ENCODE measurements around the gene NUP50. TPM values are rescaled to one million over a fixed set of nuclear protein-coding genes. Genes with fewer than 3 reads are reported as not detected.

The NUP50 gene
- total and polyA plus RNA-seq, 2 donors (not counting 1 experiment from before 2014, with no cell fraction given): 17.4 to 29.2 TPM

GRCh38 chr22:45181240-45181639 is 17.5 kb downstream of the NUP50 start:
- H4K20me1 ChIP-seq (ENCODE audit: control insufficient read depth, extremely low read depth, insufficient read depth, low read length): no peaks in the 10 kb centered on the region
- H3K4me2 ChIP-seq (ENCODE audit: extremely low read depth, insufficient read depth, low read length): no peak overlapping the region
- no peaks in the 10 kb centered on the region for H3K4me1 ChIP-seq (ENCODE audit: control insufficient read depth, extremely low read depth, insufficient read depth, low read length)
- no peak for DNase-seq (ENCODE audit: low read depth in 2 of 2)
- no peak overlapping the region for H3K4me3 ChIP-seq (replicated peaks in 1 of 4; ENCODE audit: control extremely low read depth in 1 of 4, insufficient read depth in 1 of 4, low read depth in 3 of 4, low read length in 4 of 4)
- no peak overlapping the region for H3K9ac ChIP-seq (ENCODE audit: insufficient read depth, low read length)
- no peak overlapping the region for H3K27ac ChIP-seq (ENCODE audit: insufficient read depth, low read length)
- H3K27me3 ChIP-seq (ENCODE audit: control insufficient read depth, insufficient read depth, low read length): no peaks in the 10 kb centered on the region
- peaks cover 15% of the 10 kb centered on the region for H3K36me3 ChIP-seq (ENCODE audit: control insufficient read depth, insufficient read depth, low read length)
- H2AFZ ChIP-seq (ENCODE audit: low read length): no peak overlapping the region
- H3K9me3 ChIP-seq (ENCODE audit: control insufficient read depth, insufficient read depth, low read depth, low read length): no peaks in the 10 kb centered on the region
- peaks cover 25% of the 10 kb centered on the region for H3K79me2 ChIP-seq (ENCODE audit: control insufficient read depth, insufficient read depth, low read length)
- TF ChIP-seq CTCF (conservative IDR thresholded peaks at IDR 0.05 in 1 of 2, IDR thresholded peaks at IDR 0.05 in 1 of 2; ENCODE audit: low read depth in 1 of 2, low read length in 2 of 2) (no peak), EZH2 (IDR thresholded peaks at IDR 0.05; ENCODE audit: low read length, missing control alignments) (no peak)

GRCh38 chr22:45181766-45182165 is 18.0 kb downstream of the NUP50 start:
- Histone ChIP-seq H2AFZ (ENCODE audit: low read length) (no peak overlapping the region), H3K27me3 (ENCODE audit: control insufficient read depth, insufficient read depth, low read length) (no peaks in the 10 kb centered on the region), H3K36me3 (ENCODE audit: control insufficient read depth, insufficient read depth, low read length) (peaks cover 14% of the 10 kb centered on the region), H3K9me3 (ENCODE audit: control insufficient read depth, insufficient read depth, low read depth, low read length) (no peaks in the 10 kb centered on the region), H4K20me1 (ENCODE audit: control insufficient read depth, extremely low read depth, insufficient read depth, low read length) (no peaks in the 10 kb centered on the region), H3K4me1 (ENCODE audit: control insufficient read depth, extremely low read depth, insufficient read depth, low read length) (no peaks in the 10 kb centered on the region), H3K4me3 (replicated peaks in 1 of 4; ENCODE audit: control extremely low read depth in 1 of 4, insufficient read depth in 1 of 4, low read depth in 3 of 4, low read length in 4 of 4) (no peak overlapping the region), H3K27ac (ENCODE audit: insufficient read depth, low read length) (no peak overlapping the region), H3K9ac (ENCODE audit: insufficient read depth, low read length) (no peak overlapping the region), H3K4me2 (ENCODE audit: extremely low read depth, insufficient read depth, low read length) (no peak overlapping the region), H3K79me2 (ENCODE audit: control insufficient read depth, insufficient read depth, low read length) (peaks cover 23% of the 10 kb centered on the region)
- peak in 1 of 2 donors; percentile 46 for DNase-seq (ENCODE audit: low read depth in 2 of 2)
- TF ChIP-seq EZH2 (IDR thresholded peaks at IDR 0.05; ENCODE audit: low read length, missing control alignments): no peak
- TF ChIP-seq CTCF (conservative IDR thresholded peaks at IDR 0.05 in 1 of 2, IDR thresholded peaks at IDR 0.05 in 1 of 2; ENCODE audit: low read depth in 1 of 2, low read length in 2 of 2): no peak

DNA sequence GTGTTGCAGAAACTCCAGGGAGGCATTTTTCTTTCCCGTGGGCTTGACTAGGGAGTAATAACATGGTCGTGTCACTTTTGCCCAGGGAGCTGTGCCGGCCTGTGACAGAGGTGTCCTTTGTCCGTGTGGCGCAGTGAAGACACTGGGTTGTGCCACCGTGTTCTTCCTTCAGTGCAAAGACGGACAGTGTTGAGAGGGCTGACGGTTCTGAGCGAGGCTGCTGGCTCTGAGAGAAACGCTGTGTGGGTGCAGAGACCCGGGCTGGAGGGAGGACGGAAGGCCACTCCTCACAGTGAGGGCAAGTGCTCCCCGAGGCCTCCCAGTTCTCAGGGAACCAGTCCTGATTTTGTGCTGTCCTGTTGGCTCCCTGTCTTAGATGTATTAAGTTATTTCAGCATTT is 20.2 kb downstream of the NUP50 start:
- H3K36me3 ChIP-seq (ENCODE audit: control insufficient read depth, insufficient read depth, low read length): peaks cover 11% of the 10 kb centered on the region
- no peaks in the 10 kb centered on the region for H3K4me1 ChIP-seq (ENCODE audit: control insufficient read depth, extremely low read depth, insufficient read depth, low read length)

More for the DNA sequence above, 20.2 kb downstream of the NUP50 start:
- DNase-seq (ENCODE audit: low read depth in 2 of 2): no peak
- Histone ChIP-seq H3K79me2 (ENCODE audit: control insufficient read depth, insufficient read depth, low read length) (peaks cover 14% of the 10 kb centered on the region), H3K9me3 (ENCODE audit: control insufficient read depth, insufficient read depth, low read depth, low read length) (no peaks in the 10 kb centered on the region), H3K27me3 (ENCODE audit: control insufficient read depth, insufficient read depth, low read length) (no peaks in the 10 kb centered on the region), H4K20me1 (ENCODE audit: control insufficient read depth, extremely low read depth, insufficient read depth, low read length) (no peaks in the 10 kb centered on the region), H3K9ac (ENCODE audit: insufficient read depth, low read length) (no peak overlapping the region), H2AFZ (ENCODE audit: low read length) (no peak overlapping the region), H3K4me2 (ENCODE audit: extremely low read depth, insufficient read depth, low read length) (no peak overlapping the region), H3K4me3 (replicated peaks in 1 of 4; ENCODE audit: control extremely low read depth in 1 of 4, insufficient read depth in 1 of 4, low read depth in 3 of 4, low read length in 4 of 4) (no peak overlapping the region), H3K27ac (ENCODE audit: insufficient read depth, low read length) (no peak overlapping the region)
- TF ChIP-seq EZH2 (IDR thresholded peaks at IDR 0.05; ENCODE audit: low read length, missing control alignments): no peak
- TF ChIP-seq CTCF (conservative IDR thresholded peaks at IDR 0.05 in 1 of 2, IDR thresholded peaks at IDR 0.05 in 1 of 2; ENCODE audit: low read depth in 1 of 2, low read length in 2 of 2): no peak

All from fibroblast of lung (primary cell).